GM13977 (cell line): Measurements from ENCODE around the gene COQ8A.

Experiments
- DNase-seq: peaks from one replicate; pipeline ENCODE4 v3.0.0; 2012; ENCODE audit warnings: low spot score
- CTCF ChIP-seq: IDR thresholded peaks from 2 replicates; pipeline ENCODE4 v1.5.1; 2012; ENCODE audit warnings: mild to moderate bottlenecking, control low read depth; ENCODE audit not compliant: insufficient read depth; ENCODE audit errors: extremely low read depth, missing control alignments
- in situ Hi-C: fragments of 300-500 bp; cut with MboI; formaldehyde crosslinking; loops from one replicate; pipeline ENCODE4 v1.12.0; 2022; ENCODE audit warnings: low sequenced_read_pairs, low pct_unique_long_range_greater_than_20kb, mixed read lengths, inconsistent platforms; ENCODE audit not compliant: unreplicated experiment

The COQ8A gene

GRCh38 chr1:227037121-227037520 lies 97.0 kb downstream of the COQ8A start:
- DNase-seq: no peak
- TF ChIP-seq CTCF: no peak
- in situ Hi-C loops: no loop called here
